Urothelium cell line (cell line): ENCODE data around the gene TTLL5.

Experiments used
- DNase-seq: peaks from one replicate; pipeline ENCODE4 v3.0.0; 2011; ENCODE audit warnings: low spot score, mixed read lengths
- FAIRE-seq: peaks from 2 replicates; lab custom pipeline; 2011; peaks lifted over from hg19 to GRCh38; lab: Jason Lieb, UNC

The TTLL5 gene

GRCh38 chr14:75726321-75726720 lies 65.3 kb downstream of the TTLL5 start:
- FAIRE-seq: no peak
- no peak for DNase-seq

- DNase-seq: no peak
- FAIRE-seq: no peak
These were observed 66.1 kb downstream of the TTLL5 start for GRCh38 chr14:75727124-75727523.

GRCh38 chr14:75732888-75733287 lies 71.8 kb downstream of the TTLL5 start:
- FAIRE-seq: no peak
- no peak for DNase-seq

- FAIRE-seq (no peak), DNase-seq (no peak)
These were observed 73.8 kb downstream of the TTLL5 start for GRCh38 chr14:75734854-75735253.

- no peak for DNase-seq
- no peak for FAIRE-seq
These were observed 75.9 kb downstream of the TTLL5 start for GRCh38 chr14:75736845-75737485.

- no peak for DNase-seq
These were observed 77.1 kb downstream of the TTLL5 start for GRCh38 chr14:75738192-75738591.

GRCh38 chr14:75742867-75743266 lies 81.8 kb downstream of the TTLL5 start:
- DNase-seq: no peak
- no peak for FAIRE-seq

More at GRCh38 chr14:75738192-75738591, 77.1 kb downstream of the TTLL5 start:
- no peak for FAIRE-seq

- no peak for DNase-seq
- FAIRE-seq: no peak
These were observed 86.9 kb downstream of the TTLL5 start for GRCh38 chr14:75747899-75748298.

- FAIRE-seq (no peak), DNase-seq (no peak)
These were observed 87.3 kb downstream of the TTLL5 start for GRCh38 chr14:75748336-75748735.

GRCh38 chr14:75751296-75751695 lies 90.2 kb downstream of the TTLL5 start:
- DNase-seq (no peak), FAIRE-seq (no peak)

GRCh38 chr14:75752086-75752485 lies 91.0 kb downstream of the TTLL5 start:
- FAIRE-seq: no peak
- no peak for DNase-seq

GRCh38 chr14:75752907-75753594 lies 92.0 kb downstream of the TTLL5 start:
- DNase-seq (no peak), FAIRE-seq (no peak)

- no peak for DNase-seq
- FAIRE-seq: no peak
These were observed 92.7 kb downstream of the TTLL5 start for GRCh38 chr14:75753696-75754095.

GRCh38 chr14:75757644-75758402 lies 96.8 kb downstream of the TTLL5 start:
- DNase-seq (no peak), FAIRE-seq (no peak)

GRCh38 chr14:75764020-75764419 lies 103.0 kb downstream of the TTLL5 start:
- DNase-seq: no peak
- no peak for FAIRE-seq

- FAIRE-seq: no peak
These were observed 108.1 kb downstream of the TTLL5 start for GRCh38 chr14:75769047-75769685.

GRCh38 chr14:75770635-75771034 lies 109.6 kb downstream of the TTLL5 start:
- FAIRE-seq: no peak
- DNase-seq: no peak

More at GRCh38 chr14:75769047-75769685, 108.1 kb downstream of the TTLL5 start:
- no peak for DNase-seq

- DNase-seq: no peak
- FAIRE-seq: no peak
These were observed 110.5 kb downstream of the TTLL5 start for GRCh38 chr14:75771595-75771994.

GRCh38 chr14:75773046-75773445 lies 112.0 kb downstream of the TTLL5 start:
- DNase-seq (no peak), FAIRE-seq (no peak)

GRCh38 chr14:75781096-75781495 lies 120.0 kb downstream of the TTLL5 start:
- no peak for FAIRE-seq
- DNase-seq: no peak

GRCh38 chr14:75783184-75783583 lies 122.1 kb downstream of the TTLL5 start:
- FAIRE-seq: no peak
- no peak for DNase-seq
